SK-N-SH (cell line): ENCODE measurements around the gene MRPS7. TPM values are rescaled to one million over a fixed set of nuclear protein-coding genes. Genes with fewer than 3 reads are reported as not detected.

Source experiments
- CTCF ChIA-PET: fragments of 300-600, 350-600 bp; formaldehyde crosslinking; extraction: SDS; loops from one replicate; lab custom pipeline; 2021; lab: Yijun Ruan, JAX
- POLR2A ChIA-PET: fragments of 350-600 bp; sonication (Branson Sonifier 250); formaldehyde crosslinking; extraction: SDS; loops from one replicate; lab custom pipeline; 2020; ENCODE audit warnings: antibody characterized with exemption, inconsistent platforms; lab: Yijun Ruan, JAX
- DNase-seq: peaks from one replicate; pipeline ENCODE4 v3.0.0; 2012
- H2AFZ ChIP-seq: fragments of 200-600 bp; sonication (generic); 2 replicates; pipeline ENCODE4 v1.8.1; 2016; ENCODE audit warnings: antibody characterized with exemption, mild to moderate bottlenecking, low read depth
- H3F3A ChIP-seq: fragments of 200-600 bp; sonication (generic); replicated peaks from 2 replicates; pipeline ENCODE3; 2016; ENCODE audit warnings: antibody characterized with exemption, mild to moderate bottlenecking; ENCODE audit not compliant: insufficient read depth
- H3K27ac ChIP-seq, 2 experiments: fragments of 200-500 bp in 1 of 2; fragments of 200-600 bp in 1 of 2; sonication (Bioruptor generic) in 1 of 2; sonication (generic), shearing (Covaris generic) in 1 of 2; 2 replicates each; pipeline versions ENCODE4 v1.5.1 to v1.6.1; 2014 to 2016; ENCODE audit warnings: low read depth in 2 of 2, inconsistent platforms in 1 of 2, low read length in 1 of 2, mild to moderate bottlenecking in 1 of 2, mixed read lengths in 1 of 2
- H3K27me3 ChIP-seq: fragments of 200-600 bp; sonication (generic), shearing (Covaris generic); 2 replicates; pipeline ENCODE4 v1.6.1; 2016; ENCODE audit warnings: mixed run types; ENCODE audit not compliant: insufficient read depth
- H3K36me3 ChIP-seq, 2 experiments: fragments of 200-500 bp in 1 of 2; fragments of 200-600 bp in 1 of 2; sonication (Bioruptor generic) in 1 of 2; sonication (generic) in 1 of 2; replicated peaks in 1 of 2; 2 replicates each; pipeline versions ENCODE3 to v1.5.1; 2014 to 2016; ENCODE audit warnings: low read length in 1 of 2, mild to moderate bottlenecking in 1 of 2; ENCODE audit not compliant: insufficient read depth in 2 of 2, control insufficient read depth in 1 of 2
- H3K4me1 ChIP-seq, 2 experiments: fragments of 200-500 bp in 1 of 2; fragments of 200-600 bp in 1 of 2; sonication (Bioruptor generic) in 1 of 2; sonication (generic), shearing (Covaris generic) in 1 of 2; 2 replicates each; pipeline versions ENCODE4 v1.5.1 to v1.6.1; 2014 to 2016; ENCODE audit warnings: low read depth in 1 of 2, low read length in 1 of 2, mixed run types in 1 of 2; ENCODE audit not compliant: insufficient read depth in 2 of 2, control insufficient read depth in 1 of 2
- H3K4me2 ChIP-seq: fragments of 200-600 bp; sonication (generic), shearing (Covaris generic); 2 replicates; pipeline ENCODE4 v1.6.1; 2017; ENCODE audit warnings: mixed run types
- H3K4me3 ChIP-seq, 2 experiments: fragments of 200-500 bp in 1 of 2; fragments of 200-600 bp in 1 of 2; sonication (Bioruptor generic) in 1 of 2; sonication (generic), shearing (Covaris generic) in 1 of 2; 2 replicates each; pipeline versions ENCODE4 v1.5.1 to v1.8.1; 2014 to 2016; ENCODE audit warnings: low read depth in 2 of 2, inconsistent platforms in 1 of 2, low read length in 1 of 2, mild to moderate bottlenecking in 1 of 2, mixed read lengths in 1 of 2, moderate library complexity in 1 of 2
- H3K79me2 ChIP-seq: fragments of 200-600 bp; sonication (generic); 2 replicates; pipeline ENCODE4 v1.8.1; 2017; ENCODE audit warnings: mild to moderate bottlenecking; ENCODE audit not compliant: insufficient read depth
- H3K9ac ChIP-seq: fragments of 200-600 bp; sonication (generic); 2 replicates; pipeline ENCODE4 v1.6.1; 2017; ENCODE audit warnings: mixed run types
- H3K9me2 ChIP-seq: fragments of 200-600 bp; sonication (generic); 2 replicates; pipeline ENCODE4 v1.6.1; 2017; ENCODE audit warnings: mixed run types
- H3K9me3 ChIP-seq: fragments of 200-600 bp; sonication (generic); 2 replicates; pipeline ENCODE4 v1.6.1; 2017; ENCODE audit warnings: mixed run types, mild to moderate bottlenecking, moderate library complexity
- H4K20me1 ChIP-seq: fragments of 200-600 bp; sonication (generic); 2 replicates; pipeline ENCODE4 v1.6.1; 2017; ENCODE audit warnings: mild to moderate bottlenecking, mixed run types; ENCODE audit not compliant: insufficient read depth
- CHD2 ChIP-seq: fragments of 150-350 bp; IDR thresholded peaks from 2 replicates; pipeline ENCODE4 v1.6.1; 2018; ENCODE audit warnings: low read length; ENCODE audit not compliant: partially characterized antibody
- FOXJ3 ChIP-seq: sonication (generic); formaldehyde crosslinking; IDR thresholded peaks from 2 replicates; pipeline ENCODE4 v1.5.1; 2020; ENCODE audit warnings: mild to moderate bottlenecking, missing genetic modification reagents
- FOXM1 ChIP-seq: IDR thresholded peaks from 2 replicates; pipeline ENCODE4 v1.4.0; 2012; ENCODE audit warnings: low read depth, mild to moderate bottlenecking
- GABPA ChIP-seq: IDR thresholded peaks from 2 replicates; pipeline ENCODE4 v1.4.0; 2012; ENCODE audit warnings: low read depth, mild to moderate bottlenecking
- JUND ChIP-seq: IDR thresholded peaks from 2 replicates; pipeline ENCODE4 v1.4.0; 2012
- MXI1 ChIP-seq: IDR thresholded peaks from 2 replicates; pipeline ENCODE4 v1.6.1; 2012; ENCODE audit warnings: mild to moderate bottlenecking, low read depth, low read length, improper control_type of control experiment
- RCOR1 ChIP-seq: fragments of 150-350 bp; IDR thresholded peaks from 2 replicates; pipeline ENCODE4 v1.6.1; 2017; ENCODE audit warnings: antibody characterized with exemption, low read length
- RXRA ChIP-seq: IDR thresholded peaks from 2 replicates; pipeline ENCODE4 v1.4.0; 2012; ENCODE audit warnings: low read depth, mild to moderate bottlenecking, borderline replicate concordance
- TAF1 ChIP-seq: IDR thresholded peaks from 2 replicates; pipeline ENCODE4 v1.6.1; 2012; ENCODE audit warnings: low read depth, mild to moderate bottlenecking, low read length, moderate library complexity, borderline replicate concordance
- WGBS: methylation state at CpG from one replicate; pipeline ENCODE4 v1.1.6; 2017; ENCODE audit warnings: low lambda C conversion rate; 5-methylcytosine and 5-hydroxymethylcytosine counted together
- polyA plus RNA-seq, 3 experiments: library from polyadenylated mRNA; depleted of rRNA; stranded (reverse); fragments of >200 nt; gene quantifications; 2 replicates each; pipeline ENCODE4 v1.2.3, GENCODE V29; 2012
- TF ChIP-seq, protein P1 (sequence below): IDR thresholded peaks from 2 replicates; pipeline ENCODE4; 2012
- TF ChIP-seq, protein P2 (sequence below): fragments of 150-350 bp; IDR thresholded peaks from 2 replicates; pipeline ENCODE4 v1.6.1; 2016; ENCODE audit warnings: mild to moderate bottlenecking, low read depth, low read length
- TF ChIP-seq, protein P3 (sequence below): IDR thresholded peaks from 2 replicates; pipeline ENCODE4 v1.4.0; 2012; ENCODE audit warnings: low read depth, borderline replicate concordance

The MRPS7 gene
- polyA plus RNA-seq, 1 of the 3 experiments (the other 2 are of a cell fraction) = 82.8 TPM

DNA sequence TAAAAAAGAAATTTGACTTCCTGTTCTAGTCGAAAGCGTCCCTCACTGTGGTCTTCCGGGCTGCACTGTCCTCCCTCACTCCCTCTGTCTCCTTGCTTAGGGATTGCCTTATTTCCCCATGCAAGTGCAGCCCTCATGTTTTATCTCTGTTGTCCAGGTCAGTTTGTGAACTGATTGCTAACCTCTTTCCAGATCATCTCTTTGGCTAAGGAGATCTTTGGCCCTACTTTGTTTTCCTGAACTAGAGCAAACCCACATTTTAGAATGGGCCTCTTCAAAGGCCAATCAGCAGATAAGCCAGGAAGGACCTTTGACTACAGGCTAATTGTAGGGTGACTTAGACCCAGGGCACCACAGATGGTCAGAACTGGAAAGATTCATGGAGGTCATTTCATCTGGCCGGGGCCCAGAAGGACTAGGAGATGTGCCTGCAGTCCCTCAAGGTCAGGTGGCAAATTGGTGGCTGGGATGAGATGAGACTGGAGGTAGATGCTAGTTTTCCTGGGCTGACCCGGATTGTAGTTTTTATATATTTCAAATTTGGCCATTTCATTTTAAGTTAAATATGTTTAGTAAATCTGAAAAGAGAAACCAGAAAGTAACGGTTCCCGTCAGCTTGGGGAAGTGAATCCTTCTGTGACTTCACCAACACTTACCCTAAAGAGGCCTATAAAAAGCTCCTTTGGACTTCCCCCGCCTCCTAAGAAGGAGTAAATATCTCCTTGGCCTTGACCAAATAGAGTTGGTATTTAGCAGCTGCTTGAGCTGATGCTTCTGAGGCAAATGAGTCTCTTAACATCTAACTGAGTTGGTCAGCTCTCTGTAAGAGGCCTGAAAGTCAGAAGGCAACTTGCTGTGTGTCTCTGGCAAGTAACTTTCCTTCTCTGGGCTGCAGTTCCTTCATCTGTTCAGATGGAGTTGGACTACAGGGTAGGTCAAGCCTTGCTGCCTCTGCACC lies 33.8 kb downstream of the MRPS7 start (continued):
- TF ChIP-seq FOXJ3 (CRISPR knock-in tag) (no peak), GABPA (no peak), RCOR1 (no peak), MXI1 (no peak)

DNA sequence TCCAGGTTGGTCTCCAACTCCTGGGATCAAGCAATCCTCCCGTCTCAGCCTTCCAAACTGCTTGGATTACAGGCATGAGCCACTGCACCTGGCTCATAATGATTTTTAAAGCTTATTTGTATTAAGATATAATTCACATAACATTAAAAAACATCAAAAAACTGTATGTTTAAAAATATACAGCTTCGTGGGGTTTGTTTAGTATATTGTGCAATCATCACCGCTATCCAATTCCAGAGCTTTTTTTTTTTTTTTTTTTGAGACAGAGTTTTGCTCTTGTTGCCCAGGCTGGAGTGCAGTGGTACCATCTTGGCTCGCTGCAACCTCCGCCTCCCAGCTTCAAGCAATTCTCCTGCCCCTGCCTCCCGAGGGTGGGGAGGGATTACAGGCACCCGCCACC lies 38.6 kb downstream of the MRPS7 start:
- Histone ChIP-seq H3K79me2 (no peaks in the 10 kb centered on the region), H3K27ac (no peak overlapping the region), H3K9ac (no peak overlapping the region), H3K27me3 (no peaks in the 10 kb centered on the region), H3K9me2 (no peaks in the 10 kb centered on the region), H3K4me2 (no peak overlapping the region), H2AFZ (no peak overlapping the region), H3K4me3 (no peak overlapping the region), H3F3A (peaks cover 15% of the 10 kb centered on the region), H3K9me3 (no peaks in the 10 kb centered on the region), H3K36me3 (no peaks in the 10 kb centered on the region), H4K20me1 (no peaks in the 10 kb centered on the region), H3K4me1 (no peaks in the 10 kb centered on the region)
- TF ChIP-seq, protein P1, sequence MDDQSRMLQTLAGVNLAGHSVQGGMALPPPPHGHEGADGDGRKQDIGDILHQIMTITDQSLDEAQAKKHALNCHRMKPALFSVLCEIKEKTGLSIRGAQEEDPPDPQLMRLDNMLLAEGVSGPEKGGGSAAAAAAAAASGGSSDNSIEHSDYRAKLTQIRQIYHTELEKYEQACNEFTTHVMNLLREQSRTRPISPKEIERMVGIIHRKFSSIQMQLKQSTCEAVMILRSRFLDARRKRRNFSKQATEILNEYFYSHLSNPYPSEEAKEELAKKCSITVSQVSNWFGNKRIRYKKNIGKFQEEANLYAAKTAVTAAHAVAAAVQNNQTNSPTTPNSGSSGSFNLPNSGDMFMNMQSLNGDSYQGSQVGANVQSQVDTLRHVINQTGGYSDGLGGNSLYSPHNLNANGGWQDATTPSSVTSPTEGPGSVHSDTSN = no peak
- TF ChIP-seq, protein P2, sequence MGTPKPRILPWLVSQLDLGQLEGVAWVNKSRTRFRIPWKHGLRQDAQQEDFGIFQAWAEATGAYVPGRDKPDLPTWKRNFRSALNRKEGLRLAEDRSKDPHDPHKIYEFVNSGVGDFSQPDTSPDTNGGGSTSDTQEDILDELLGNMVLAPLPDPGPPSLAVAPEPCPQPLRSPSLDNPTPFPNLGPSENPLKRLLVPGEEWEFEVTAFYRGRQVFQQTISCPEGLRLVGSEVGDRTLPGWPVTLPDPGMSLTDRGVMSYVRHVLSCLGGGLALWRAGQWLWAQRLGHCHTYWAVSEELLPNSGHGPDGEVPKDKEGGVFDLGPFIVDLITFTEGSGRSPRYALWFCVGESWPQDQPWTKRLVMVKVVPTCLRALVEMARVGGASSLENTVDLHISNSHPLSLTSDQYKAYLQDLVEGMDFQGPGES = no peak
- no peak for TF ChIP-seq RXRA
- TF ChIP-seq RCOR1 = no peak
- no peak for TF ChIP-seq FOXJ3 (CRISPR knock-in tag)
- no peak for TF ChIP-seq GABPA
- TF ChIP-seq MXI1 = no peak
- TF ChIP-seq, protein P3, sequence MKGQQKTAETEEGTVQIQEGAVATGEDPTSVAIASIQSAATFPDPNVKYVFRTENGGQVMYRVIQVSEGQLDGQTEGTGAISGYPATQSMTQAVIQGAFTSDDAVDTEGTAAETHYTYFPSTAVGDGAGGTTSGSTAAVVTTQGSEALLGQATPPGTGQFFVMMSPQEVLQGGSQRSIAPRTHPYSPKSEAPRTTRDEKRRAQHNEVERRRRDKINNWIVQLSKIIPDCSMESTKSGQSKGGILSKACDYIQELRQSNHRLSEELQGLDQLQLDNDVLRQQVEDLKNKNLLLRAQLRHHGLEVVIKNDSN = no peak
- no peak for TF ChIP-seq CHD2
- TF ChIP-seq FOXM1 = no peak
- TF ChIP-seq TAF1 = no peak
- no peak for TF ChIP-seq JUND
- 66% methylated on average over 7 of the region's 7 CpGs for WGBS
- CTCF ChIA-PET = interaction anchor here (1.2 to 2.1 kb wide), 3 partner anchors 10 to 30 kb away, joined by 3 to 7 read pairs (median 6); partner anchors contain the start of gene MIF4GD
- POLR2A ChIA-PET = no interaction called here
- no peak for DNase-seq
